HFF-Myc (cell line): ENCODE data around the gene CNIH2.

Source experiments
- DNase-seq: peaks from one replicate; pipeline ENCODE4 v3.0.0-alpha.2; 2011; ENCODE audit warnings: low read depth; ENCODE audit errors: extremely low read depth
- H3K4me3 ChIP-seq: replicated peaks from 2 replicates; pipeline ENCODE4 v1.5.1; 2011; ENCODE audit warnings: low read depth, mild to moderate bottlenecking, control low read depth, low read length
- TF ChIP-seq, protein P1 (sequence below): IDR thresholded peaks from 2 replicates; pipeline ENCODE4 v1.5.1; 2012; ENCODE audit warnings: mild to moderate bottlenecking, low read depth, low read length, control low read depth; ENCODE audit errors: missing control alignments

CNIH2 gene

DNA sequence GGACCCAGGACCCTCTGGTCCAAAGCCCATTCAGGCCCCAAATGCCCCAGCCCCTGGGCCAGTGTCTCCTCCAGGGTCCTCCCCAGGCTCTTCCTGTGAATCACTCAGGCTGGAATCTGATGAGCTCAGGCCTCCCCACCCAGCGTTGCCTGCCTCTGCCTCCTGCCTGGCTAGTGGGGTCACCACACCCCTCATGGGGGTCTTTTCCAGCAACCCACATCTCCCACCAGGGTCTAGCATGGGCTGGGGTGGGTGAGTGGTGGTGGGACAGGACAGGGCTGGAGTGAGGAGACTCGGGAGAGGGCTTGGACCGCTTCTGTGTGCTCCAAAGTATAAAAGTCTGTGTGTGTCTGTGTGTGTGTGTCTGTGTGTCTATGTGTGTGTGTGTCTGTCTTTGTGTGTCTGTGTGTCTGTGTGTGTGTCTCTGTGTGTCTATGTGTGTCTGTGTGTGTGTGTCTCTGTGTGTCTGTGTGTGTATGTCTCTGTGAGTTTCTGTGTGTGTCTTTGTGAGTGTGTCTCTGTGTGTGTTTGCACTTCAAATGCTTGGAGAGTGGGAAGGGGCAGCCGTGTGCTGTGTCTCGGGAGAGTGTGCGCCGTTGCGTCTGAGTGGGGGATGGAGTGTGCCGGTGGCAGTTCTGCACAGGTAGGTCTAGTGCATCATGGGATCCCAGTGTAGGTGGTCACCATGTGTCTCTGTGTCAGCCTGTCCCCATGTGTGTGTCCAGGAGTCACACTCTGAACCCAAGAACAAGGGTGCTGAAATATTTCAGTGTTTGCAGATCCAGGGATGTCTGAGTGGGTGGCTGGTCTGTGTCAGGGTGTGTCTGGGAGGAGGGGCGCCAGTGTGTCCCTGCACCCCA is 49.4 kb downstream of the CNIH2 start:
- TF ChIP-seq, protein P1, sequence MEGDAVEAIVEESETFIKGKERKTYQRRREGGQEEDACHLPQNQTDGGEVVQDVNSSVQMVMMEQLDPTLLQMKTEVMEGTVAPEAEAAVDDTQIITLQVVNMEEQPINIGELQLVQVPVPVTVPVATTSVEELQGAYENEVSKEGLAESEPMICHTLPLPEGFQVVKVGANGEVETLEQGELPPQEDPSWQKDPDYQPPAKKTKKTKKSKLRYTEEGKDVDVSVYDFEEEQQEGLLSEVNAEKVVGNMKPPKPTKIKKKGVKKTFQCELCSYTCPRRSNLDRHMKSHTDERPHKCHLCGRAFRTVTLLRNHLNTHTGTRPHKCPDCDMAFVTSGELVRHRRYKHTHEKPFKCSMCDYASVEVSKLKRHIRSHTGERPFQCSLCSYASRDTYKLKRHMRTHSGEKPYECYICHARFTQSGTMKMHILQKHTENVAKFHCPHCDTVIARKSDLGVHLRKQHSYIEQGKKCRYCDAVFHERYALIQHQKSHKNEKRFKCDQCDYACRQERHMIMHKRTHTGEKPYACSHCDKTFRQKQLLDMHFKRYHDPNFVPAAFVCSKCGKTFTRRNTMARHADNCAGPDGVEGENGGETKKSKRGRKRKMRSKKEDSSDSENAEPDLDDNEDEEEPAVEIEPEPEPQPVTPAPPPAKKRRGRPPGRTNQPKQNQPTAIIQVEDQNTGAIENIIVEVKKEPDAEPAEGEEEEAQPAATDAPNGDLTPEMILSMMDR, result no peak
- no peak overlapping the region for H3K4me3 ChIP-seq
- no peak for DNase-seq

DNA sequence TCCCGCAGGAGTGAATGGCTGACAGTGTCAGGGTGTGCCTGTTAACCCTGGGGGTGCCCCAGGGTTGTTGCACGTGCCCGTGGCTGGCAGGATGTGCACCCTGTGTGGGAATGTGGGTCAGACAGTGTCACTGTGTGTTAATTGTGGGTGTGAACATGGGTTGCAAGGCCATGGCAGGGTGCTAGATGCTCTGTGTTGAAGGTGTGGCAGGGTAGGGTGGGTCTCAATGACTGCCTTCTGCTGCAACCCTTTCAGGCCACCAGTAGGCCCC is 50.0 kb downstream of the CNIH2 start:
- TF ChIP-seq, protein P1, result no peak
- no peak for DNase-seq
- H3K4me3 ChIP-seq, result no peak overlapping the region

DNA sequence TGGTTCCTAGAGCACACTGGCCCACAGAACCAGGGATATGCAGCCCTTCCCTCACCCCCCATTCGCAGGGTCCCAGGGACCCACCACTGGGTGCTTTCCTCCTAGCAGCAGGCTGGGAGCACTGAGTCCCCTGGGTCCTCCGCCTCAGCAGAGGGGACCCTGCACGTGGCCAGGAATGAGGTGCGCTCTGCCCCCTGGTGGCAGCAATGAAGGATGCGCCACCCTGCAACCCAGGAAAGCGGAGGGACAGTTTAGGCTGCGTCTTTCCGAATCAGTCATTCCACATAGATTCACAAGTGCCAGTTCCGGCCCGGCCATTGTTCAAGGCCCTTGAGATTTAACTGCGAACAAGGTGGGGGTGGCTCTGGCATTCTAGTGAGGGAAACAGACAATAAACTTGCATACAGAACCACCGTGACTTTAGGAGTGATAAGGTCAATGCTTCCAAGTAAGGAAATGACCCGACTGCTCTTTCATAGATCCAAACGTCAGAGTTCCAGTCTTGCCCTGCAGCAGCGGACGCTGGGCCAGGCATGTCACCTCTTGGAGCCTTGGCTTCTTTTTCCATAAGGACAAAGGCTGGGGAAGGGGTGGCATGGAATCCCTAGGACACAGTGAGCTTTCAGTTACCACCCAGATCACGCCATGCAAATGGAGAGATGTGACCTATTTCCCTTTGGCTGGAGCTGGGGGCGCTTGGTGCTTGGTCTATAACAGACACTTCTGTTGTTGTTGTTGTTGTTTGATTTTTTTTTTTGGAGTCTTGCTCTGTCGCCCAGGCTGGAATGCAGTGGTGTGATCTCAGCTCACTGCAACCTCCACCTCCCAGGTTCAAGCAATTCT is 50.5 kb downstream of the CNIH2 start:
- TF ChIP-seq, protein P1, result peak; percentile 92
- DNase-seq, result no peak
- no peak overlapping the region for H3K4me3 ChIP-seq

DNA sequence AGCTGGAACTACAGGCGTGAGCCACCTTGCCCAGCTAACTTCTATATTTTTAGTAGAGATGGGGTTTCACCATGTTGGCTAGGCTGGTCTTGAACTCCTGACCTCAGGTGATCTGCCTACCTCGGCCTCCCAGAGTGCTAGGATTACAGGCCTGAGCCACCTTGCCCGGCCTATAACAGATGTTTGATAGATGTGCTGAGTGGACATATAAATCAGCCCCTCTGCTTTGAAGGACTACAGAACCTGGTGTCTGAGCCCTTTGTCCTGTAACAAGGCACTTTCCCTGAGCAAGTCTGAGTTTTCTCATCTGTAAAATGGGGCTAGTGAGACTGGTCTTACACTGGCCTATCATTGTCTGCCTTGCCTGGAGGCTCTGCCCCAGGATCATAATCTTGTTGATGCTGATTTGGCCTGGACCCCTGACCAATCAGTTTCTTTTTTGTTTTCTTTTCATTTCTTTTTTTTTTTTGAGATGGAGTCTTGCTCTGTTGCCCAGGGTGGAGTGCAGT is 51.2 kb downstream of the CNIH2 start:
- DNase-seq, result no peak
- TF ChIP-seq, protein P1, result no peak
- no peak overlapping the region for H3K4me3 ChIP-seq

DNA sequence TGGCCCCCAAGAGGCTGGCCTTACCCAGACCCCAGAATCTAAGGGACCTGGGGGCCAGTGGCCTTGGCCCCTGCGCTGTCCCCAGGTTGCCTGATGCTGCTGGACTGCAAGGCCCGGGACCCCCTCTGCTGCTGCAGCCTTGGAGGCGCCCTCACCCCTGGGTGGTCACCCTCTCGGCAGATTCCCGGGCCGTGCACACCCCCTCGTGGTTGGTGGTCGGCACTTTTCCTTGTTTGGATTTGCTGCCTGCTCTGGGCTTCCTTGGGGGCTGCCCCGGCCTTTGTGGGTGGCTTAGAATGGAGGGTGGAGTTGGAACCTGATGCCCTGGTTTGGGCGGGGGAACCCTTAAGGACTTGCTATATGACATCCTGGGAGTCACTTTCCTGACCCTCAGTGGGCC is 53.0 kb downstream of the CNIH2 start:
- no peak overlapping the region for H3K4me3 ChIP-seq
- TF ChIP-seq, protein P1, result no peak
- DNase-seq, result no peak

DNA sequence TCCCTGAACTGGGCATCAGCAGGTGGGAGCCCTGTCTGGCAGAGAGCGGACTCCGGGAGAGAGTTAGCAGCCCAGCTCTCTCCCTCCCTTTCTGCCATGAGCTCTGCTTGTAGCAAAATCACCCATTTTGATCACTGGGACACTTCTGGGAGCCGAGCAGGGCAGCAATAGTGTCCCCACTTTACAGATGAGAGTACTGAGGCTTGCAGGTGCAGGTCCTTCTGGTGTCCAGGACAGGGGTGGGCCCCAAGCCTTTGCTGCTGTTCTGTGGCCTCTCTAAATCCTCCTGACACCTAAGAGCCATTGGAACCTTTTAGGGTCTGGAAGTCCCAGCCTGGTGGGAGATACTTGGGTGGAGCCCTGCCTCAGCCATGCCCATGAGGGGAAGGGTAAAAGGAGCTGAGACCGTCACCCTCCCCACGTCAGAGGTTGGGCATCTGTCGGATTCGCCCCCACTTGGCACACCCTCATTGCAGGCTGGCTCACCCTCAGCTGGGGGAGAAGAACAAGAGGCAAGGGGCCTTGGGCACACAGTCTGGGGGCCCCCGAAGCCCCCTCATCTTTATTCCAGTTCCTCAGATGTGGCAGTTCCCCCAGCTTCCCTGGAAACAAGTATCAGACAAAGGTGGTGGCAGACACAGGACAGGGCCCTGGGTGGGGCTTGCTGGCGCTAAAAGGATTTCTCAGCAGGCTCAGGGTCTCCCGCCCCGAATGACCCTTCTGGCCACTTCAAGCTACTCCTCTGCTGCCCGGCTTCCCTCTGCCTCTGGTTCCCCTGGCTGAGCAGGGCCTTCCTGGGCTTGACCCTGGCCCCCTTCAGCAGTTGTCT is 53.8 kb downstream of the CNIH2 start:
- TF ChIP-seq, protein P1, result no peak
- no peak for DNase-seq
- no peak overlapping the region for H3K4me3 ChIP-seq
